ENCODE measurements around the gene ZC3H13.

The ZC3H13 gene

GRCh38 chr13:46010148-46010547, 42.4 kb downstream of the ZC3H13 start:
- Histone ChIP-seq H3K36me3 (ENCODE audit: control insufficient read depth, low read length) (peaks cover 45% of the 10 kb centered on the region), H3K4me2 (ENCODE audit: low read length) (no peak overlapping the region), H3F3A (ENCODE audit: control insufficient read depth, insufficient read depth) (peaks cover 2% of the 10 kb centered on the region; the same call in 1 of the 2 replicates), H3K9me2 (replicated peaks; ENCODE audit: control insufficient read depth, low read length) (no peaks in the 10 kb centered on the region), H3K27ac (ENCODE audit: low read depth, low read length) (no peak overlapping the region), H3K27me3 (ENCODE audit: control insufficient read depth, low read length) (no peaks in the 10 kb centered on the region), H3K9me3 (ENCODE audit: control insufficient read depth, insufficient read depth, low read length) (no peaks in the 10 kb centered on the region), H3K79me2 (ENCODE audit: control insufficient read depth, low read length) (no peaks in the 10 kb centered on the region), H3K4me1 (ENCODE audit: control insufficient read depth, low read length) (no peaks in the 10 kb centered on the region), H3K4me3 (ENCODE audit: low read length) (no peak overlapping the region), H4K20me1 (ENCODE audit: control insufficient read depth, insufficient read depth, low read depth, low read length) (no peaks in the 10 kb centered on the region)
- TF ChIP-seq CTCF (IDR thresholded peaks at IDR 0.05; ENCODE audit: low read depth, low read length, poor library complexity, severe bottlenecking) (peak; percentile 24), EZH2phosphoT487 (IDR thresholded peaks at IDR 0.05; ENCODE audit: borderline replicate concordance, low read length) (no peak)

- Histone ChIP-seq H3K36me3 (ENCODE audit: control insufficient read depth, low read length) (peaks cover 38% of the 10 kb centered on the region), H3K4me3 (ENCODE audit: low read length) (no peak overlapping the region), H3F3A (ENCODE audit: control insufficient read depth, insufficient read depth) (peaks cover 2% of the 10 kb centered on the region; the same call in 1 of the 2 replicates)
Measured at GRCh38 chr13:46008631-46009030, 43.9 kb downstream of the ZC3H13 start.

GRCh38 chr13:46006688-46007452, 45.7 kb downstream of the ZC3H13 start:
- peaks cover 2% of the 10 kb centered on the region; the same call in 1 of the 2 replicates for H3F3A ChIP-seq (ENCODE audit: control insufficient read depth, insufficient read depth)
- TF ChIP-seq CTCF (IDR thresholded peaks at IDR 0.05; ENCODE audit: low read depth, low read length, poor library complexity, severe bottlenecking) (no peak), EZH2phosphoT487 (IDR thresholded peaks at IDR 0.05; ENCODE audit: borderline replicate concordance, low read length) (no peak)
- H3K36me3 ChIP-seq (ENCODE audit: control insufficient read depth, low read length) = peaks cover 46% of the 10 kb centered on the region
- H3K4me2 ChIP-seq (ENCODE audit: low read length) = no peak overlapping the region
- no peaks in the 10 kb centered on the region for H3K9me2 ChIP-seq (replicated peaks; ENCODE audit: control insufficient read depth, low read length)
- no peaks in the 10 kb centered on the region for H3K27me3 ChIP-seq (ENCODE audit: control insufficient read depth, low read length)
- no peaks in the 10 kb centered on the region for H3K9me3 ChIP-seq (ENCODE audit: control insufficient read depth, insufficient read depth, low read length)
- no peak overlapping the region for H3K27ac ChIP-seq (ENCODE audit: low read depth, low read length)
- no peak overlapping the region for H3K4me3 ChIP-seq (ENCODE audit: low read length)
- H3K4me1 ChIP-seq (ENCODE audit: control insufficient read depth, low read length) = peaks cover 8% of the 10 kb centered on the region
- no peaks in the 10 kb centered on the region for H3K79me2 ChIP-seq (ENCODE audit: control insufficient read depth, low read length)
- H4K20me1 ChIP-seq (ENCODE audit: control insufficient read depth, insufficient read depth, low read depth, low read length) = no peaks in the 10 kb centered on the region

More at GRCh38 chr13:46008631-46009030, 43.9 kb downstream of the ZC3H13 start:
- Histone ChIP-seq H3K9me3 (ENCODE audit: control insufficient read depth, insufficient read depth, low read length) (no peaks in the 10 kb centered on the region), H3K27me3 (ENCODE audit: control insufficient read depth, low read length) (no peaks in the 10 kb centered on the region), H3K9me2 (replicated peaks; ENCODE audit: control insufficient read depth, low read length) (no peaks in the 10 kb centered on the region), H3K27ac (ENCODE audit: low read depth, low read length) (no peak overlapping the region), H4K20me1 (ENCODE audit: control insufficient read depth, insufficient read depth, low read depth, low read length) (no peaks in the 10 kb centered on the region), H3K79me2 (ENCODE audit: control insufficient read depth, low read length) (no peaks in the 10 kb centered on the region), H3K4me2 (ENCODE audit: low read length) (no peak overlapping the region), H3K4me1 (ENCODE audit: control insufficient read depth, low read length) (no peaks in the 10 kb centered on the region)
- no peak for TF ChIP-seq EZH2phosphoT487 (IDR thresholded peaks at IDR 0.05; ENCODE audit: borderline replicate concordance, low read length)
- TF ChIP-seq CTCF (IDR thresholded peaks at IDR 0.05; ENCODE audit: low read depth, low read length, poor library complexity, severe bottlenecking) = no peak

All from DOHH2 (cell line).